A549 (cell line): ENCODE results near the gene GABBR2. TPM values are rescaled to one million over a fixed set of nuclear protein-coding genes. Genes with fewer than 3 reads are reported as not detected.

Source experiments
- ATAC-seq, 2 experiments: fragments of 200-7000 bp in 1 of 2; fragments of >200 bp in 1 of 2; cut with Nextera tagmentation in 1 of 2; cut with Tn5 transposase in 1 of 2; 3 replicates each; pipeline versions ENCODE4 v1.8.0 to v1.9.1; 2018 to 2020; ENCODE audit warnings: mild to moderate bottlenecking in 1 of 2, moderate library complexity in 1 of 2
- CTCF ChIA-PET: fragments of 300-600 bp; sonication (Branson Sonifier 250); formaldehyde crosslinking; extraction: SDS; loops from one replicate; lab custom pipeline; 2021; ENCODE audit warnings: antibody characterized with exemption, inconsistent platforms; lab: Yijun Ruan, JAX
- POLR2A ChIA-PET: fragments of 350-600 bp; formaldehyde crosslinking; extraction: SDS; loops from one replicate; lab custom pipeline; 2021; ENCODE audit warnings: antibody characterized with exemption, inconsistent platforms; lab: Yijun Ruan, JAX
- DNase-seq, 2 experiments: peaks; one replicate each; pipeline versions ENCODE4 v3.0.0 to v3.0.0-alpha.2; 2011 to 2016; ENCODE audit warnings: low read depth in 1 of 2, low spot score in 1 of 2
- FAIRE-seq: peaks from 2 replicates; lab custom pipeline; 2011; peaks lifted over from hg19 to GRCh38; lab: Jason Lieb, UNC
- H3K27ac ChIP-seq, 2 experiments: fragments of >200 bp; sonication (Bioruptor Twin); formaldehyde crosslinking; 3 replicates each; pipeline ENCODE4 v1.5.1; 2016 to 2017
- H3K4me1 ChIP-seq: fragments of >200 bp; sonication (Bioruptor Twin); formaldehyde crosslinking; 3 replicates; pipeline ENCODE4 v1.6.1; 2016
- H3K4me2 ChIP-seq: fragments of >200 bp; sonication (Bioruptor Twin); formaldehyde crosslinking; 3 replicates; pipeline ENCODE4 v1.6.1; 2016
- H3K4me3 ChIP-seq: fragments of >200 bp; sonication (Bioruptor Twin); formaldehyde crosslinking; 3 replicates; pipeline ENCODE4 v1.5.1; 2016
- H3K9me3 ChIP-seq: fragments of >200 bp; sonication (Bioruptor Twin); formaldehyde crosslinking; 3 replicates; pipeline ENCODE4 v1.6.1; 2016
- EHF ChIP-seq: fragments of 250-450 bp; sonication (Bioruptor Pico); IDR thresholded peaks from 2 replicates; pipeline ENCODE4 v1.5.0; 2020; ENCODE audit warnings: mild to moderate bottlenecking
- EP300 ChIP-seq, 2 experiments: fragments of >200 bp; sonication (Bioruptor Twin); formaldehyde crosslinking; IDR thresholded peaks; 2 replicates in 1 of 2; 3 replicates in 1 of 2; pipeline ENCODE4 v1.6.1; 2016 to 2017
- ESRRA ChIP-seq: fragments of 150-350 bp; IDR thresholded peaks from 2 replicates; pipeline ENCODE4 v1.6.1; 2014; ENCODE audit warnings: mild to moderate bottlenecking, low read length, borderline replicate concordance
- FOXS1 ChIP-seq: fragments of 250-450 bp; sonication (Bioruptor Pico); IDR thresholded peaks from 2 replicates; pipeline ENCODE4 v1.5.0; 2020; ENCODE audit warnings: mild to moderate bottlenecking, moderate library complexity
- HOXB5 ChIP-seq: fragments of 250-450 bp; sonication (Bioruptor Pico); IDR thresholded peaks from 2 replicates; pipeline ENCODE4 v1.5.0; 2020; ENCODE audit warnings: mild to moderate bottlenecking, moderate library complexity
- JUNB ChIP-seq: fragments of >200 bp; sonication (Bioruptor Twin); formaldehyde crosslinking; IDR thresholded peaks from 2 replicates; pipeline ENCODE4 v1.6.1; 2016
- NFE2L2 ChIP-seq: fragments of 150-350 bp; conservative IDR thresholded peaks from 2 replicates; pipeline ENCODE4 v1.6.1; 2014; ENCODE audit warnings: low read length
- NPAS2 ChIP-seq: fragments of 250-450 bp; sonication (Bioruptor Pico); IDR thresholded peaks from 2 replicates; pipeline ENCODE4 v1.8.0; 2022; ENCODE audit warnings: mild to moderate bottlenecking, moderate library complexity, borderline replicate concordance
- POLR2AphosphoS2 ChIP-seq: conservative IDR thresholded peaks from 2 replicates; pipeline ENCODE4 v1.6.1; 2012; ENCODE audit warnings: low read length, improper control_type of control experiment, inconsistent platforms
- RFX5 ChIP-seq: fragments of 450-650 bp; IDR thresholded peaks from 2 replicates; pipeline ENCODE4 v1.7.1; 2014; ENCODE audit warnings: antibody characterized with exemption, mild to moderate bottlenecking, moderate library complexity
- RNF2 ChIP-seq: fragments of 200-600 bp; sonication (generic); IDR thresholded peaks from 2 replicates; pipeline ENCODE4 v1.6.1; 2016; ENCODE audit warnings: low read depth, mild to moderate bottlenecking, antibody characterized with exemption, moderate library complexity, borderline replicate concordance
- SMC3 ChIP-seq: fragments of >200 bp; sonication (Bioruptor Twin); formaldehyde crosslinking; IDR thresholded peaks from 3 replicates; pipeline ENCODE4 v1.6.1; 2018; ENCODE audit warnings: inconsistent platforms
- SREBF2 ChIP-seq: fragments of 450-650 bp; IDR thresholded peaks from 2 replicates; pipeline ENCODE4 v1.6.1; 2014; ENCODE audit warnings: mild to moderate bottlenecking, moderate library complexity
- TP53 ChIP-seq: fragments of 250-450 bp; sonication (Bioruptor Pico); IDR thresholded peaks from 2 replicates; pipeline ENCODE4 v1.5.0; 2021; ENCODE audit warnings: mild to moderate bottlenecking, moderate library complexity
- WGBS: methylation state at CpG from one replicate; pipeline ENCODE4 v1.1.6; 2017; ENCODE audit errors: missing lambda C conversion rate; 5-methylcytosine and 5-hydroxymethylcytosine counted together
- polyA plus RNA-seq, 4 experiments: library from polyadenylated mRNA; depleted of rRNA in 3 of 4; stranded (reverse); fragments of >200 nt; fragmentation: RNase III in 1 of 4; extraction: RNeasy Plus Mini Kit Qiagen cat#74134 plus additional on column Dnase treatment in 1 of 4; gene quantifications; 2 replicates in 3 of 4; 3 replicates in 1 of 4; pipeline ENCODE4 v1.2.3, GENCODE V29; 2011 to 2017
- TF ChIP-seq, protein P1 (sequence below): fragments of 250-450 bp; sonication (Bioruptor Pico); IDR thresholded peaks from 2 replicates; pipeline ENCODE4 v1.5.0; 2020; ENCODE audit warnings: low read depth, mild to moderate bottlenecking, moderate library complexity
- TF ChIP-seq, protein P2 (sequence below): fragments of 250-450 bp; sonication (Bioruptor Pico); IDR thresholded peaks from 2 replicates; pipeline ENCODE4 v1.5.0; 2021; ENCODE audit warnings: mild to moderate bottlenecking, moderate library complexity, borderline replicate concordance

The GABBR2 gene
- polyA plus RNA-seq, 2 of the 4 experiments (the other 2 are of a cell fraction) = 0.08 to 0.57 TPM

DNA sequence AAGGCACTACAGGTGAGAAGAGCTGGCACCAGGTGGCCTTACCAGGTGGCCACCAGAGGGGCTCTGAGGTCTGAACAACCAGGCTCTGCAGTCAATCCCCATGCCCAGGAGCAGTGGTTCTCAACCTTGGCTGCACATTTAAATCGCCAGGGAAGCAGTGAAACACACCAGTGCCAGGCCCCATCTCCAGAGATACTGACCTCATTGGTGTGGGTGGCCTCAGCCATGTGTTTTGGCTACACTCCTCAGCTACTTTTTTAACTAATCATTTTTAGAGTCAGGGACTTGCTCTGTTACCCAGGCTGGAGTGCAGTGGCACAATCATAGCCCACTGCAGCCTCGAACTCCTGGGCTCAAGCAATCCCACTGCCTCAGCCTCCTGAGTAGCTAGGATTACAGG, 56.0 kb downstream of the GABBR2 start (continued):
- TF ChIP-seq, protein P1, sequence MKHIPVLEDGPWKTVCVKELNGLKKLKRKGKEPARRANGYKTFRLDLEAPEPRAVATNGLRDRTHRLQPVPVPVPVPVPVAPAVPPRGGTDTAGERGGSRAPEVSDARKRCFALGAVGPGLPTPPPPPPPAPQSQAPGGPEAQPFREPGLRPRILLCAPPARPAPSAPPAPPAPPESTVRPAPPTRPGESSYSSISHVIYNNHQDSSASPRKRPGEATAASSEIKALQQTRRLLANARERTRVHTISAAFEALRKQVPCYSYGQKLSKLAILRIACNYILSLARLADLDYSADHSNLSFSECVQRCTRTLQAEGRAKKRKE (CRISPR knock-in tag) = no peak
- TF ChIP-seq EP300 (IDR thresholded peaks at IDR 0.05) (no peak), JUNB (no peak)

DNA sequence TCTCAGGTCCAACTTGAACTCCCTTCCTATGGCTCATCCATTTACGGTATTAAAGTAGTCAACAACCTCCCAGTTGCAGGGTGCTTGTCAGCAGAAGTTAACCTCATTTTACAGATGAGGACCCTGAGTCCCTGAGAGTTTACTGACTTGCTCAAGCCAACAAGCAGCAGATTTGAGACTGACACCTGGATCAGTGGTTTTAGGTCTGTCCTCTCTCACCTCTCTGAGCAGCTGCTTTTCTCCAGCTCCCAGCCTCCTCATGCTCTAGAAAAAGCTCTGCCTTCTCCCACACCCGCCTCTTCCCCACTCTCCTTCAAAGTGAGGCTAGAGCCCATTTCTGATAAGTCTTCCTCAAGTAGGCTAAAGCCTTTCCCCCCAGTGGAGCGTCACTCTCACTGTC, 56.4 kb downstream of the GABBR2 start:
- no peaks in the 10 kb centered on the region for H3K4me1 ChIP-seq
- FAIRE-seq (no peak), ATAC-seq (no peak), DNase-seq (no peak)
- no peak overlapping the region for H3K4me3 ChIP-seq
- H3K9me3 ChIP-seq = no peaks in the 10 kb centered on the region
- TF ChIP-seq POLR2AphosphoS2 (no peak), NPAS2 (no peak), ESRRA (no peak), RNF2 (no peak), EHF (no peak)
- ChIA-PET POLR2A (no interaction called here), CTCF (interaction anchor here (2.2 kb wide), 1 partner anchor 9 kb away, joined by 8 read pairs; no protein-coding TSS in a partner anchor)
- 30% methylated on average over 3 of the region's 3 CpGs for WGBS
- H3K27ac ChIP-seq = no peak overlapping the region
- no peak overlapping the region for H3K4me2 ChIP-seq

DNA sequence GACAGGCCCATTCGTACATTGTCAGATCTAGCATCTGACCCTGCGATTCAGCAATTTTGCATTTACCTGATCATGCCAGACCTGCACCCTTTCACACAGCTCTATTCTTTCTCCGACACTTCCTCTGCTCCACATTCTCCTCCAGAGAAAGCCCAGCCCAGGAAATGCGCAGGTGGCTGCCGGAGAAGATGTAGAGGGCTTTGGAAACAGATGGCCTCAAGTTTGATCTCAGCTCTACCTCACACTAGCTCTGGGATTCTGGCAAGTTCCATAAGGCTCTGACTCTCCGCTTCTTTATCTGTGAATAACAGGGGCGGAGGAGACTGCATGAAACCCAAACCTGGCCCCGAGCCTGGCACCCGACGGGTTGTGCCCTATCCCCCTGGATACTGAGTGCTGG, 61.5 kb downstream of the GABBR2 start:
- POLR2A ChIA-PET = no interaction called here
- ATAC-seq (no peak), FAIRE-seq (no peak), DNase-seq (no peak)
- H3K4me3 ChIP-seq = no peak overlapping the region
- no peak overlapping the region for H3K4me2 ChIP-seq
- WGBS = 45% methylated on average over 9 of the region's 10 CpGs
- no peak for TF ChIP-seq SMC3
- TF ChIP-seq, protein P1 (CRISPR knock-in tag) = no peak
- no peak for TF ChIP-seq RFX5
- TF ChIP-seq NPAS2 = no peak
- no peak for TF ChIP-seq SREBF2
- TF ChIP-seq TP53 (CRISPR knock-in tag) = no peak
- TF ChIP-seq, protein P2, sequence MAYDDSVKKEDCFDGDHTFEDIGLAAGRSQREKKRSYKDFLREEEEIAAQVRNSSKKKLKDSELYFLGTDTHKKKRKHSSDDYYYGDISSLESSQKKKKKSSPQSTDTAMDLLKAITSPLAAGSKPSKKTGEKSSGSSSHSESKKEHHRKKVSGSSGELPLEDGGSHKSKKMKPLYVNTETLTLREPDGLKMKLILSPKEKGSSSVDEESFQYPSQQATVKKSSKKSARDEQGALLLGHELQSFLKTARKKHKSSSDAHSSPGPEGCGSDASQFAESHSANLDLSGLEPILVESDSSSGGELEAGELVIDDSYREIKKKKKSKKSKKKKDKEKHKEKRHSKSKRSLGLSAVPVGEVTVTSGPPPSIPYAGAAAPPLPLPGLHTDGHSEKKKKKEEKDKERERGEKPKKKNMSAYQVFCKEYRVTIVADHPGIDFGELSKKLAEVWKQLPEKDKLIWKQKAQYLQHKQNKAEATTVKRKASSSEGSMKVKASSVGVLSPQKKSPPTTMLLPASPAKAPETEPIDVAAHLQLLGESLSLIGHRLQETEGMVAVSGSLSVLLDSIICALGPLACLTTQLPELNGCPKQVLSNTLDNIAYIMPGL (CRISPR knock-in tag) = no peak
- no peak for TF ChIP-seq NFE2L2
- TF ChIP-seq, all 56 proteins: peak for 0
- Histone ChIP-seq H3K4me1 (no peaks in the 10 kb centered on the region), H3K27ac (no peak overlapping the region), H3K9me3 (no peaks in the 10 kb centered on the region)
- CTCF ChIA-PET = interaction anchor here (0.6 to 1.0 kb wide), 2 partner anchors 10 to 127 kb away, joined by 3 read pairs; no protein-coding TSS in a partner anchor

DNA sequence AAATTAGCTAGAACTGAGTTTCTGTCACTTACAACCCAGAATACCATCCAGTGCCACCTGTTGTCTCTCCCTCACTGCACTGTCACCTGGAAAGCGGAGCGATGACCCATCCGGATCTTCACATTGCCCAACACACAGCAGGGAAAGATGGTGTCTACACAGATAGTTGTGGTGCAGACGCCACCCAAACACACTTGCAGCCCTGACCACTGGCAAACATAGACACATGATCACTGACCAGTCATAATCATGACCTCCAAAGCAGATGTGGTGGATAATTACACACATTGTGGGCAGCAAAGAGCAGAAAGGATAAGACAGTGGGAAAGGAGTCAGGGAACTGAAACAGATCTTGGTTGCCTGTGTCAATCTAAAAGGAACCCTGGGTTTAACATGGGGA, 64.7 kb downstream of the GABBR2 start:
- no peak for FAIRE-seq
- Histone ChIP-seq H3K9me3 (no peaks in the 10 kb centered on the region), H3K4me3 (no peak overlapping the region), H3K4me2 (no peak overlapping the region), H3K27ac (no peak overlapping the region), H3K4me1 (no peaks in the 10 kb centered on the region)
- ChIA-PET POLR2A (no interaction called here), CTCF (interaction anchor here (0.9 to 3.0 kb wide), 2 partner anchors 10 to 16 kb away, joined by 3 to 8 read pairs; no protein-coding TSS in a partner anchor)
- TF ChIP-seq RNF2 (no peak), HOXB5 (CRISPR knock-in tag) (no peak), FOXS1 (CRISPR knock-in tag) (no peak), SMC3 (no peak)
- 71% methylated on average over 4 of the region's 4 CpGs for WGBS
- DNase-seq = no peak
- ATAC-seq = no peak
